GM18502 (cell line): ENCODE measurements around the gene TUBB6.

Experiments used
- ATAC-seq: cut with Tn5 transposase; IDR thresholded peaks from one replicate; pipeline ENCODE4 v1.9.1; 2021; ENCODE audit warnings: mild to moderate bottlenecking; ENCODE audit not compliant: unreplicated experiment, poor library complexity

The TUBB6 gene

DNA sequence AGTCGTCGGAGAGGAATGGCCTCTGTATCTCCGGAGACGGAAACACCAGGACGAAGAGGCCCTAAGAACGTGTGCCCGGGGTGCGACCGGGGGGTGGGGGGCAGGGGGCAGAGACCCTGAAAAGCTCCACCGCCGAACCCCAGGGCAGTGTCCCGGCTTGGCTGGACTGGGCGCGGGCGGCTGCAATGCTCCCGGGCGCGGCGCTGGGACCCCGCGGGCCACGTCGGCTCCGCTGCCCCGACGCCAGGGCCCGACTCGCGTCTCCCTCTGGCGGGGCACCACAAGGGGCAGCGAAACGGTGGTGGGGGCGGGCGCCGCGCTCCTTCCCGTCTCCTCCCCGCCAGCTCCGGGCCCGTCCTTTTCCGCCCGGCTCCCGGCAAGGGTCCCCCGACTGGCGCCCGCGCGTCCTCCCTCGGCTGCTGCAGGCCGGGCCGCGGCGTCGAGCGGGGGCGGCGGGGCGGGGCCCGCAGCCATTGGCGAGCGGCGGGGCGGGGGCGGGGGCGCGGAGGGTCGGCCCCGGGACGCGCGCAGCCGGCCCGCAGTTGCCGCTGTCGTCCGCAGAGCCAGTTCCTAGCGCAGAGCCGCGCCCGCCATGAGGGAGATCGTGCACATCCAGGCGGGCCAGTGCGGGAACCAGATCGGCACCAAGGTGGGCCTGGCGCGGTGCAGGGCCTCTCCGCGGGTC lies at the start of gene TUBB6:
Gene TUBB6 (plus strand): TSS at position 541 of the 685 bp plus-strand sequence. CDS start 52 bp downstream, at position 593.
- ATAC-seq = peak; percentile 64

DNA sequence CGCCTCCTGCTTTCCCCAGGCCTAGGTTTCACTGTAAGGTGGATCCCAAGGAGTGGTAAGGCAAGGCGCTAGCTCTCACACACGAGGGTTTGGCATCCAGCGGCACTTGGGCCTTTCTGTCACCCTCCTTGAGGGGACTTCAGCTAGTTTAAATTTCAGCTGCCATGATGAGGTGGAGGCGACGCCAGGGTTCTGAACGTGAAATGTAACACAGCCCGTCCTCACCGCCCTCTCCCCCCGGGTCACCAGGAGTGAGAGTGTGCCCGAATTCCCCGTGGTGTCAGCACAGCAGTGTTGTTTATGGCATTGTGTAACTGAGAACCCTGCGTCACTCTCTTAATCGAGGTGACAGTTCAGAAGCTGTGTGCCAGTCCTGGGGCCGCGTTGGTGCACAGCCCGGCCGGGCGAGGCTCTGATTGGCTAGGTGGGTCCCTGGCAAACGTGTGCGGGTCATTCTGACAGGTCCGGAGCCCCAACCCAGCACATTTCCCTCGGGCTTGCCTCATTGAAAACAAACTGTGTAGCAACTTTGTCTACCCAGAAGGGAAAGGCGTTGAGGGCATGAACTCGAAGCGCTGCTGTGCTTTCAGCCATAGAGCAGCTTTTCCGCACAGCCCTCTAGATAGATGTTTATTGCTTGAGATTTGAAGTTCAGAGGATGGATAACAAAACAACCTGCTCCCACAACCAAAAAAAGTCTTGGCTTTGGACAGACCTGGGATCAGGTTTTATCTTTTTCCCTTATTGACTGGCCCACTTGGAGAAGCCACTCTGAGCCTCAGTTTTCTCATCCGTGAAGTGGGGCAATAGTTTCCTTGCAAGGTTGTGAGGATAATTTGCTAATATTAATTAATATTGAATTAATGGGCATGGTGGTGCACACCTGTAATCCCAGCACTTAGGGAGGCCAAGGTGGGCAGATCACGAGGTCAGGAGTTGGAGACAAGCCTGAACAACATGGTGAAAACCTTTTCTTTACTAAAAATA lies 49.0 kb upstream of the TUBB6 start:
- no peak for ATAC-seq

GRCh38 chr18:12262748-12263147 lies 45.3 kb upstream of the TUBB6 start:
- no peak for ATAC-seq

- no peak for ATAC-seq
Observed at GRCh38 chr18:12264864-12265263, 43.2 kb upstream of the TUBB6 start.

GRCh38 chr18:12271376-12272235 lies 36.4 kb upstream of the TUBB6 start:
- ATAC-seq = peak; percentile 93

- ATAC-seq = no peak
Observed at GRCh38 chr18:12274793-12275192, 33.2 kb upstream of the TUBB6 start.

DNA sequence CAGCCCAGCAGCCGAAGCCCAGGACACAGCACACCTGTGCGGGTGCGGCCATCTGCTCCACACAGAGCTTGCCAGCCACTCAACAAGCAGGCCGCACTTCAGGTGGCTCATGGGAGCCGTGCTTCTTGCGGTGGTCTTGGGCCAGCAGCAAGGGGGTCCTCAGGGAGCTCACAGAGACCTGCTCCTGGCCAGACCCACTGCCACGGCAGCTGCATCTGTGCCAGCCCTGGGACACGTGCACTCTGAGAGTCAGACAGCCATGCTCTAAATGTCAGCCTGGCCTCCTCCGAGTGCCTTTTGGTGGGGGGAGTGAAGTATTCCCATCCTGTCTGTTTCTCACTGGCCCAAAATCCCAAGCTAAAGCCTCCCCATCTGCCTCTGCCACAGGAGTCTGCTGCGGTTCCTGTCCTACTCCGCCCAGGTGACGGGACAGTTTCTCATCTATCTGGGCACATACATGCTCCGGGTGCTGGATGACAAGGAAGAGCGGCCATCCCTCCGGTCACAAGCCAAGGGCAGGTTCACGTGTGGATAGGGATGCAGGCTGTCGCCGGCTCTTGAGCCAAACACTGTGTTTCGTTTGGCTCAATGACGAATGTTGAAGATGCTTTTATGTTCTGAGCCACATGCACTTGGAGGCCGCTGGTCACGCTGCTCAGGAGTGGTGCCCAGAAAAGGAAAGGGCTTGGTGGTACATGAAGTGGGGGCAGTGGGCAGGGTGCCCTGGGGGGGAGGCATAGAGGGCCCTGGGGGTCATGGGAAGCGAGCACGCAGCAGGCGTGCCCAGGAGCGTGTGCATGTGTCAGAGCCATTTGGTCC lies 31.1 kb upstream of the TUBB6 start:
- ATAC-seq = no peak

DNA sequence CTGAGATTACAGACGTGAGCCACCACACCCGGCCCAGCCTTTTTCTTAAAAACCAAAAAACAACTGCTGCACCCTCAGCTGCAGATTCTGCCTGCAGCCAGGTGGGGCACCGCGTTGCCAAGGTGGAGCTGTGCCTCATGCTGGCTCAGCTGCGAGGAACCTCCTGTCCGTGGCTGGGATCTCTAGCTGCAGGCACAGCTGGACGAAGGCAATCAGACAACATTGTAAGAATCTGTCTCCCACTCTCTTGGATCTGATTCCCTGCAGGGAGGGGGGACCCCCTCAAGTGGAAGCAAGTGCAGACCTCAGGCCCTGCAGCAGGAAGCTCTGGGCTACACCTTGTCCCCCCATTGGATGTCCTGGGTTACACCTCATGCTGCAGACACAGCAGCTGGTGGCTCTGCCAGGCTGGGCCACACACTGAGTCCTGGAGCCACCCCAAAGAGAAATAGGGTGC lies 29.8 kb upstream of the TUBB6 start:
- ATAC-seq = no peak

DNA sequence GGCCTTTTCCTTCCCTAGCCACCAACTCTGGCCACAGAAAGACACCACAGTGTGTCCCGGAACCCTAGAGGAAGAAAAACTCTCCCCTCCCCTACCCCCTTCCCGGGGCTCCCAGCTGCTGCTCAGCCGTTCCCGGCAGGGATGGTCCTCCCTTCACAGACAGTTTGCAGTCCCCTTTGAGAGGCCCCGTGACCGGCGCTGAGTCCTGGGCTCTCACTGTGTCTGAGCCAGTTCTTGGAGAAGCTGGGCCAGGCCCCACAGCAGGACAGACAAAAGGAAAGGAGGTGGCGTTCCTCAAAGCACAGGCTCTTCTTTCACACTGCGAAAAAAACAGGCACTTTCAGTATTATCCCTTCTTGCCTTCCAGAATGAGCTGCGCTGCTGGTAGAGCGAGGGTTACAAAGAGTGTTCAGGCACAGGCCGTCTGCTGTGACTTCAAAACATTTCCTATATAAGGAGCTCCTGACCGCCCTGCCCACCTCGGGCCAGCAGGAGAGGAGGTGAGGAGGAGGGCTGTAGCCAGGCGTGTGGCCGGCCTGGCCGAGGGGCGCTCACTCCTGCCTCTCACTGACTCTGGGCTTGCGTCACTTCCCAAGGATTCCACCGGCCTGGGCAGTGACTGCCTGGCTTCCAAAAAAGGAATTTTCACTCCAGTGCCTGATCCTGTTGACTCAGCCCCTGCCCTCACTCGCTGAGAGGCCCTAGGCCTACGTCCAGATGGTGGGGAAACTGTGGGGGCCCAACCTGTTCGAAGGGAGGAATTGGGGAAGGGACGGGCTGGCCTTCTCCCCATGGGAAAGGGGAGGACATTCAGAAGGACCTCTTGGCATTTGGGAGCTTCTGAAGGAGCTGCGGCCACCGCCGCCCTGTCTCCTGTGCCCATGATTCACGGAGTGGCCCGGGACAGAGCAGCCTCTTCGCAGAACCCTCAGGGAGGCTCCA lies 29.0 kb upstream of the TUBB6 start:
- no peak for ATAC-seq

GRCh38 chr18:12279781-12280531 lies 28.1 kb upstream of the TUBB6 start:
- ATAC-seq = no peak

- ATAC-seq = no peak
Observed at GRCh38 chr18:12281861-12282260, 26.2 kb upstream of the TUBB6 start.

- ATAC-seq = no peak
Observed at GRCh38 chr18:12282442-12283039, 25.5 kb upstream of the TUBB6 start.

GRCh38 chr18:12283256-12283655 lies 24.8 kb upstream of the TUBB6 start:
- ATAC-seq = no peak

- ATAC-seq = no peak
Observed at GRCh38 chr18:12283666-12284065, 24.4 kb upstream of the TUBB6 start.

DNA sequence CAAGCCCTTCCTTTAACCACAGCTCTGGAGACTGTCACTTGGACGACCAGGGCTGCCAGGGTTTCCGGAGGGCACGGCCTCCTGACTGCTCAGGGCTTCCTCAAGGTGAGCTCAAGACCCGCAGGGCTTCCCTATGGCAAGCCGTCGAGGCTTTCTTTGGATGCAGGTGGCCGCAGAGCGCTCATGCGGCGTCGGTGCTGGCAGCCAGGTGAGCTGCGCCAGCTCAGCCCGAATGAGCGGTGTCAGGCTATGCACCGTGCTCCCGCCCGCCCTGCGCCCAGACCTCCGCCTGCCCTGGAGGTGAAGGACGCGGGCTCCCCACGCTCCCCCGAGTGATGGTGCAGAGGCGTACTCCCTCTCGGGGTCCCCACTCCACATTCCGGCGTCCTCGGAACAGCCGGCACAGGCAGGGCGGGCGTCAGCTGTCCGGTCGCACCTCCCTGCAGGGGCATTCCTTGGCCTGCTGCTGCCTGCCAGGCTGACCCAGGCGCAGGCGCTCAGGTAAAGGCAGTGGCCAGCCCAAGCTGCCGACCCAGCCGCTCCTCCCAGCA lies 20.8 kb upstream of the TUBB6 start:
- no peak for ATAC-seq

DNA sequence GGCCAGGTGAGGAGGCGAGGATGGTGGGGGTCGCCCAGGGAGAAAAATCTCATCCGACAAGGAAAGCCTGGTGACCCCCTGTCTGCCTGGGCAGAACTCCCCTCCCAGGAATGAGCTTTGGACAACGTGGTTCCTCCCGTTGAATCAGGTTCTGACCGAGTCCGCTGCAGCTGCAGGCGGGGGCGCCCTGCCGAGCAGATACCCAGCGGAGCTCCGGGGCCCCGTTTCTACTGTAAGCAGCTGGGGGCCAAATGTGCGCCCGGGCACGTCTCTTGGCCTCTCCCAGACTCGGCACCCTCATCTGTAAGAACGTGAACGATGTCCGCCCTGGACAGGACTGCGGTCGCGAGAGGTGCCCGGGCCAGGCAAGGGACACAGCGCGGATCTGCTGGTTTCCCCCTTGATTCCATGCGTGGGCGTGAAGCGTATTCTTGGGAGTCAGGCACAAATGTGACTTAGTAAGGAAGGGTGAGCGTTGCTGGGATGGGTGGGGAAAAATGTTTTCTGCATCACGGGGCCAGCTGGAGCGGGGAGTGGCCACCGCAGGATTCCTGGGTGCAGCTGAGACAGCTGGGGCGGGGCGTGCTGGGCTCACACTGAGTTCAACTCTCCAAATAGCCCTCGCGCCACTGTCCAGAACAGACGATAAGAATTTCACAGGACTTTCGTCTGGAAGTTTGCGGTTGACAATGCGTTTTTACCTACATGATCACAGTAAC lies 20.2 kb upstream of the TUBB6 start:
- ATAC-seq = no peak

- ATAC-seq = no peak
Observed at GRCh38 chr18:12288403-12288755, 19.7 kb upstream of the TUBB6 start.
